ENCODE measurements around the gene CACNG3. TPM values are rescaled to one million over a fixed set of nuclear protein-coding genes. Genes with fewer than 3 reads are reported as not detected.

Gene CACNG3
- total RNA-seq, 3 donors from 2014 or later (not counting 1 experiment from before 2014, with no cell fraction given), result not detected

DNA sequence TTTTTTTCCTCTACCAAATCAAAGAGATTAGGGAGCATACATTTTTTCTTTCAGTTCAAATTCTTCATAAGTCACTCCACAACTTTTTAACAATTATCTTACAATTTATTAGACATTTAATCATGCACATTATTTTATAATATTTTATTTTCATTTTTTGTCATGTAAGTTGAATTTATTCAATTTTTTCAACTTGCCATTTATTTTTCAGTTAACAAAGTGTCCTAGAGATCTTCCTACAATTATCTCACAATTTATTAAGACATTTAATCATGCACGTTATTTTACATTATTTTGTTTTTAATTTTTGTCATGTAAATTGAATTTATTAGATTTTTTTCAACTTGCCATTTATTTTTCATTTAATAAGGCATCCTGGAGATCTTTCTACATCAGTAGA is 16.2 kb downstream of the CACNG3 start:
- Histone ChIP-seq H3K36me3 (ENCODE audit: control insufficient read depth, insufficient read depth, low read length) (no peaks in the 10 kb centered on the region), H3K27ac (ENCODE audit: low read length) (no peak overlapping the region), H3K4me3 (ENCODE audit: low read length) (no peak overlapping the region), H3K9me3 (ENCODE audit: control insufficient read depth, insufficient read depth, low read length) (no peaks in the 10 kb centered on the region), H3K27me3 (ENCODE audit: control insufficient read depth, insufficient read depth, low read length) (peaks cover 4% of the 10 kb centered on the region), H3K4me1 (ENCODE audit: control insufficient read depth, insufficient read depth, low read length) (no peaks in the 10 kb centered on the region)
- Mint-ChIP-seq H3K27me3 (ENCODE audit: low read depth in 2 of 2) (peaks cover 16 to 52% of the 10 kb centered on the region in 2 donors), H3K4me1 (no peaks in the 10 kb centered on the region), H3K9me3 (no peaks in the 10 kb centered on the region), H3K27ac (no peak overlapping the region), H3K36me3 (no peaks in the 10 kb centered on the region), H3K4me3 (no peak overlapping the region)
- ATAC-seq (no peak), DNase-seq (no peak)
- TF ChIP-seq, protein P1, sequence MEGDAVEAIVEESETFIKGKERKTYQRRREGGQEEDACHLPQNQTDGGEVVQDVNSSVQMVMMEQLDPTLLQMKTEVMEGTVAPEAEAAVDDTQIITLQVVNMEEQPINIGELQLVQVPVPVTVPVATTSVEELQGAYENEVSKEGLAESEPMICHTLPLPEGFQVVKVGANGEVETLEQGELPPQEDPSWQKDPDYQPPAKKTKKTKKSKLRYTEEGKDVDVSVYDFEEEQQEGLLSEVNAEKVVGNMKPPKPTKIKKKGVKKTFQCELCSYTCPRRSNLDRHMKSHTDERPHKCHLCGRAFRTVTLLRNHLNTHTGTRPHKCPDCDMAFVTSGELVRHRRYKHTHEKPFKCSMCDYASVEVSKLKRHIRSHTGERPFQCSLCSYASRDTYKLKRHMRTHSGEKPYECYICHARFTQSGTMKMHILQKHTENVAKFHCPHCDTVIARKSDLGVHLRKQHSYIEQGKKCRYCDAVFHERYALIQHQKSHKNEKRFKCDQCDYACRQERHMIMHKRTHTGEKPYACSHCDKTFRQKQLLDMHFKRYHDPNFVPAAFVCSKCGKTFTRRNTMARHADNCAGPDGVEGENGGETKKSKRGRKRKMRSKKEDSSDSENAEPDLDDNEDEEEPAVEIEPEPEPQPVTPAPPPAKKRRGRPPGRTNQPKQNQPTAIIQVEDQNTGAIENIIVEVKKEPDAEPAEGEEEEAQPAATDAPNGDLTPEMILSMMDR (IDR thresholded peaks at IDR 0.05), result no peak
- intact Hi-C loops (cut with micrococcal nuclease), result no loop called here
- no CpG with 5 or more reads among the region's 1 CpG for WGBS (ENCODE audit: insufficient coverage)

DNA sequence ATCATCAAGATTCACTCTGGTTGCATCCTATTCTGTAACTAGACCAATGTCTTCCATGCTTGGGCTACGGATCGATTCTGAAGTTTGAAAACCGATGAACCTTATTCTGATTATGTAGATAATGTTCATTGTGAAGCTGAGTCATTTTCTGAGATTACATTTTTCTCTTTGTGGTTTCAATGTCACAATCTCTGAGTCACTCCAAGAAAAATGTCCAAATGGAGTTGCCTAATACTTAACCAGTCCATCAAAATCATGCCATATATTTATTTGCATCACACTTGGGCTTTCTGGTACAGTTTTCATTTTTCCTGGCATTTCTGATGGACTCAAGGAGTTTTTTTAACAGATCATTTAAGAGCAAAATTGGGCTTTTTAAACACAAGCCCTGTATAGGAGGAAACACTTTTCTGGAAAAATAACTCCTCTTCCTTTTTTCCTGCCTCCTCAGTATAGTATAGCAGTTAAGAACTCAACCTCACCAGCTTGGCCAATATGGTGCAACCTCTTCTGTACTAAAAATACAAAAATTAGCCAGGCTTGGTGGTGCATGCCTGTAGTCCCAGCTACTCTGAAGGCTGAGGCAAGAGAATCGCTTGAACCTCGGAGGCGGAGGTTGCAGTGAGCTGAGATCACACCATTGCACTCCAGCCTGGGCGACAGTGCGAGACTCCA is 17.5 kb downstream of the CACNG3 start:
- DNase-seq, result no peak
- Histone ChIP-seq H3K27me3 (ENCODE audit: control insufficient read depth, insufficient read depth, low read length) (peaks cover 7% of the 10 kb centered on the region), H3K36me3 (ENCODE audit: control insufficient read depth, insufficient read depth, low read length) (no peaks in the 10 kb centered on the region), H3K9me3 (ENCODE audit: control insufficient read depth, insufficient read depth, low read length) (no peaks in the 10 kb centered on the region), H3K4me3 (ENCODE audit: low read length) (no peak overlapping the region), H3K27ac (ENCODE audit: low read length) (no peak overlapping the region), H3K4me1 (ENCODE audit: control insufficient read depth, insufficient read depth, low read length) (no peaks in the 10 kb centered on the region)
- no peak for ATAC-seq
- H3K9me3 Mint-ChIP-seq, result no peaks in the 10 kb centered on the region
- peaks cover 22 to 45% of the 10 kb centered on the region in 2 donors for H3K27me3 Mint-ChIP-seq (ENCODE audit: low read depth in 2 of 2)
- intact Hi-C loops (cut with micrococcal nuclease), result no loop called here
- no peak overlapping the region for H3K4me3 Mint-ChIP-seq
- H3K27ac Mint-ChIP-seq, result no peak overlapping the region
- TF ChIP-seq, protein P1 (IDR thresholded peaks at IDR 0.05), result no peak
- H3K4me1 Mint-ChIP-seq, result no peaks in the 10 kb centered on the region
- 85% methylated on average over 8 of the region's 8 CpGs for WGBS (ENCODE audit: insufficient coverage)
- no peaks in the 10 kb centered on the region for H3K36me3 Mint-ChIP-seq

DNA sequence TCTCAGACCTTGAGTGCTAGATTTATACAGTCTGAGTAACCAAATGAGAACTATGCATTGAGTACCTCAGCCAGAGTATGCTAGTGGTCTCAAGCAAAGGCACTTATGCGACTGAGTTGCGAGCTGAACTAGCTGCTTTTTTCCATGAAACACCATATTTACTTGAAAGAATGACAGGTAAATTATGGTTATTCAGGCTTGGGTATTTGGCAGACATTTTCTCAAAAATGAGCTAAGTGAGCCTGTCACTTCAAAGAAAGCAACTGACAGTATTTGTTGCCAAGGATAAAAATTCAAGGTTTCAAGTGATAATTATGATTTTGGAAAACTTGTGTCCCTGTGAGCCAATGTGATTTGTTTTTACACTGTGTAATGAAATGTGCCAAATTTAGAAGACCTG is 19.3 kb downstream of the CACNG3 start:
- H3K4me1 Mint-ChIP-seq, result no peaks in the 10 kb centered on the region
- no peaks in the 10 kb centered on the region for H3K4me1 ChIP-seq (ENCODE audit: control insufficient read depth, insufficient read depth, low read length)
- H3K27ac ChIP-seq (ENCODE audit: low read length), result no peak overlapping the region
- H3K36me3 Mint-ChIP-seq, result no peaks in the 10 kb centered on the region
- no peak overlapping the region for H3K4me3 Mint-ChIP-seq
- no peak for DNase-seq
- intact Hi-C loops (cut with micrococcal nuclease), result no loop called here
- H3K4me3 ChIP-seq (ENCODE audit: low read length), result no peak overlapping the region
- peaks cover 25 to 46% of the 10 kb centered on the region in 2 donors for H3K27me3 Mint-ChIP-seq (ENCODE audit: low read depth in 2 of 2)
- TF ChIP-seq, protein P1 (IDR thresholded peaks at IDR 0.05), result no peak
- no peaks in the 10 kb centered on the region for H3K36me3 ChIP-seq (ENCODE audit: control insufficient read depth, insufficient read depth, low read length)
- H3K9me3 ChIP-seq (ENCODE audit: control insufficient read depth, insufficient read depth, low read length), result no peaks in the 10 kb centered on the region
- ATAC-seq, result no peak
- 94% methylated on average over 2 of the region's 2 CpGs for WGBS (ENCODE audit: insufficient coverage)
- no peak overlapping the region for H3K27ac Mint-ChIP-seq
- no peaks in the 10 kb centered on the region for H3K9me3 Mint-ChIP-seq
- H3K27me3 ChIP-seq (ENCODE audit: control insufficient read depth, insufficient read depth, low read length), result peaks cover 7% of the 10 kb centered on the region

DNA sequence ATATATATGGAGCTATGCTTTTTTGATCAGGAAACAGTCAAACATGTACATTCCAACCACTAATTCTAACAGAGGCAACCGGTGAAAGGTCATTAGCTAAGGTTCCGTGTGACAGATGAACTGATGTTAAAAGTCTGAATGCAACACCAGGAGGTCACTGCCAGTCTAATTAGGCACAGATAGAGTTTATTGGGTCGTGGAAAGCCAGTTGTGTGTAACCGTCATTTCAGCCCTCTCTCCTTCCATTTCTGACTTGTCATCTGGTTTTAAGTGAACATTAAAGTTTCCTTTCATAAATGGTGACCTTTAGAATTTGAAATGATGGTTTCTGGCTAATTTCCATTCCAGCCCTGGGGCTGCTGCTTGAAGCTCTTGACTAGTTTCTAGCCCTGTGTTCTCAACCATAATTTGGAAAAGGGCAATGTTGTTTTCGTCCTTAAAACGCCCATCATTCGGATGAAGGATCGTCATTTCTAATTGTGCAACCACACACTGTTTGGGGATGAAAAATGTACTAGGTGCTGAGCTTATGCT is 23.9 kb downstream of the CACNG3 start:
- no peaks in the 10 kb centered on the region for H3K4me1 ChIP-seq (ENCODE audit: control insufficient read depth, insufficient read depth, low read length)
- ATAC-seq (no peak), DNase-seq (no peak)
- 92% methylated on average over 8 of the region's 8 CpGs for WGBS (ENCODE audit: insufficient coverage)
- Mint-ChIP-seq H3K27ac (no peak overlapping the region), H3K27me3 (ENCODE audit: low read depth in 2 of 2) (peaks cover 16 to 26% of the 10 kb centered on the region in 2 donors), H3K4me3 (no peak overlapping the region), H3K4me1 (no peaks in the 10 kb centered on the region), H3K9me3 (no peaks in the 10 kb centered on the region), H3K36me3 (no peaks in the 10 kb centered on the region)
- no peak overlapping the region for H3K27ac ChIP-seq (ENCODE audit: low read length)
- no peaks in the 10 kb centered on the region for H3K36me3 ChIP-seq (ENCODE audit: control insufficient read depth, insufficient read depth, low read length)
- H3K9me3 ChIP-seq (ENCODE audit: control insufficient read depth, insufficient read depth, low read length), result no peaks in the 10 kb centered on the region
- intact Hi-C loops (cut with micrococcal nuclease), result no loop called here
- H3K27me3 ChIP-seq (ENCODE audit: control insufficient read depth, insufficient read depth, low read length), result peaks cover 6% of the 10 kb centered on the region
- TF ChIP-seq, protein P1 (IDR thresholded peaks at IDR 0.05), result no peak
- H3K4me3 ChIP-seq (ENCODE audit: low read length), result no peak overlapping the region
